Hematopoietic multipotent progenitor cell (in vitro differentiated cells): ENCODE measurements around the gene TXNDC8. TPM values are rescaled to one million over a fixed set of nuclear protein-coding genes. Genes with fewer than 3 reads are reported as not detected.
"Not testable (repeated sequence)": the region's sequence is repeated elsewhere in the genome, so short reads cannot be mapped to it uniquely, and the experiment has no call there.

Experiments used
- DNase-seq, 3 donors: peaks; one replicate each; pipeline ENCODE4 v3.0.0-alpha.2; 2011 to 2015; ENCODE audit warnings: low read depth in 2 of 3, low spot score in 2 of 3
- total RNA-seq: library from RNA; depleted of rRNA; stranded (reverse); fragments of >200 nt; gene quantifications from one replicate; pipeline ENCODE4 v1.2.3, GENCODE V29; 2012

The TXNDC8 gene
- not detected for total RNA-seq

DNA sequence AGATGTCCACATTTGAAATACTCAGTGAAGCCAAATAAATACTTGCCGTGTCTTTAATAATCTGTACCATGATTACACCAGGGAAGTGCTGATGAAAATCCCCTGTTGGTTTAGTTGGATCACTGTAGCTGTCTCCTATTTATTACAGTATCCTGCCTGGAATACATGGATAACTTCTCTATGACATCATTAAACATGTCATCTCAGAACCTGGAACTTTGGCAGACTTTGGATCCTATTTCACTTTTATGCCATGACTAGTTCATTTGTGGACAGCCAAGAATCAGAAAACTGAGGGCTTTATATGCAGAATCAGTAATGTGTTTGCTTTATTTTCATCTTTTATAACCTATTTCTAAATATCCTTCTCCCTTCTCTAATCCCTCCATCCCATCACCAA, at the start of gene TXNDC8:
TSS of gene TXNDC8 (minus strand) at position 137 of the 400 bp plus-strand sequence.
- no peak for DNase-seq

GRCh38 chr9:110383491-110383890, 45.8 kb upstream of the TXNDC8 start:
- no peak for DNase-seq

GRCh38 chr9:110382731-110383130, 45.1 kb upstream of the TXNDC8 start:
- no peak for DNase-seq

GRCh38 chr9:110371411-110372007, 33.8 kb upstream of the TXNDC8 start:
- DNase-seq = peak in 2 of 3 donors; percentile 21 to 48

DNA sequence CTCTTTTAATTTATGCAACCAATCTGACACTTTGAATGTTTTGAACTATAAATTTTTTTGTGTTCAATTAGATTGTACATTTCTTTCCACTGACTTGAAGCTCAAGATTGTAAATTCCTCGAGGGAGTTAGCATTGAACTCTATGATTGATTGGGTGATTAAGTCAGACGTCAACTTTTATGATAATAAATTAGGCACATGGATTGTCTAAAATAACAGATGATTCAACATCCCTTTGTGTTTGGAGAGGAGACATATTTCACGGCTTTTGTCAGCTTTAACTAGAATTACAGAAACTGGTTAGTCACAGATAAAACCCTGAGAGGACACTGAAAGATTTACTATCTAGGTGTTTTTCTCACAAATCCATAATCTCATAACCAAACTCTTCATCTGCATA, 32.7 kb upstream of the TXNDC8 start:
- no peak for DNase-seq

- DNase-seq = no peak
Measured at GRCh38 chr9:110364451-110364850, 26.8 kb upstream of the TXNDC8 start.

- DNase-seq = not testable (repeated sequence)
Measured at GRCh38 chr9:110358992-110359391, 21.3 kb upstream of the TXNDC8 start.

DNA sequence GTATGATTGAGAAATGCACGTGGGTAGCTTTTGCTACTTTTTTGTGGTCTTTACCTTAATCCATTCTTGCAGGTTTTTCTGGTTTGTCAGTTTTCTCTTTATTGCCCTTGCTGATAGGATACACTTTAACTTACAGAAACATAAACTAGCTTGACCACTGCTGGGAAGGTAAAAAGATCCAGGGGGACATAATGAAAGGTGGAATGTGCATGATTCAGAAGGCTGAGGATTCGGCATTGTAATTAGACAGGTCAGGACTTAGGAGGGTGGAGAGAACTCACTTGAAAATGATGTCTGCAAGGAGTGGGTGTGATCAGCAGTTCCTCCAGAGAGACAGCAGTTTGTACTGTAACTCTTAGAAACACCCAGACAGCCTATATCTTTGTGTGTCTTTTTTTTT, 19.8 kb upstream of the TXNDC8 start:
- DNase-seq = no peak

GRCh38 chr9:110356639-110357395, 19.2 kb upstream of the TXNDC8 start:
- DNase-seq = no peak

GRCh38 chr9:110355911-110356310, 18.2 kb upstream of the TXNDC8 start:
- DNase-seq = no peak

- no peak for DNase-seq
Measured at GRCh38 chr9:110351009-110351467, 13.4 kb upstream of the TXNDC8 start.

DNA sequence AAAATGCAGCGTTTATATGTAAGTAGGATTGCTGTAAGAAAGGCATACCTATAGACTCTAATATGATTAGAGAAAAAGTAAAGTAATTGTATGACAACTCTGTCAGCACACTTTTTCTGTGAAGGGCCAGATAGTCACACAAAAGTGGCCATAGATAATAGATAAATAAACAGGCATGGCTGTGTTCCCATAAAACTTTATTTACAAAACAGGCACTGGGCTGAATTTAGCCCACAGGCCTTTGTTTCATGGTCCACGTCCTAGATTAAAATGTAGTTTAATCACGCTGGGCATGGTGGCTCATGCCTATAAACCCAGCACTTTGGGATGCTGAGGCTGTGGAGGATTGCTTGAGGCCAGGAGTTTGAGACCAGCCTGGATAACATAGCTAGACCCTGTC, 8.7 kb upstream of the TXNDC8 start:
- DNase-seq = no peak

GRCh38 chr9:110344821-110345220, 7.2 kb upstream of the TXNDC8 start:
- DNase-seq = no peak

DNA sequence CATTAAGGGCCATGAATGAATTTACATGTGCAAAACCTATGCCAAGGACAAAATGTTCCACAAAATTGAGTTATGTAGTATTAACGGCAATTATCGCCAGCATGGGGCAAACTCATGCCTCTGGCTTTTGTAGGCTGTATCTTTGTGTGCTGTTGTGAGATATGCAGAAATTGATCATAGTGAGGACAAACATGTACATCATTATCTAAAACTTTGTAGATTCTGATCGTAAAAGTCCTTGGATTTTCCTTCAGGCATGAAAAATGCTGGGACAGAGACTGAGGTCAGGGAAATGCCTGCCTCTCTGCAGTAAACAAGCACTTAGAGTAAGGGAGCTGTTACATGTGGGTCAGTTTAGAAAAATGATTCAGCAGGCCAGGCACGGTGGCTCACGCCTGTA, 5.9 kb upstream of the TXNDC8 start:
- DNase-seq = no peak

DNA sequence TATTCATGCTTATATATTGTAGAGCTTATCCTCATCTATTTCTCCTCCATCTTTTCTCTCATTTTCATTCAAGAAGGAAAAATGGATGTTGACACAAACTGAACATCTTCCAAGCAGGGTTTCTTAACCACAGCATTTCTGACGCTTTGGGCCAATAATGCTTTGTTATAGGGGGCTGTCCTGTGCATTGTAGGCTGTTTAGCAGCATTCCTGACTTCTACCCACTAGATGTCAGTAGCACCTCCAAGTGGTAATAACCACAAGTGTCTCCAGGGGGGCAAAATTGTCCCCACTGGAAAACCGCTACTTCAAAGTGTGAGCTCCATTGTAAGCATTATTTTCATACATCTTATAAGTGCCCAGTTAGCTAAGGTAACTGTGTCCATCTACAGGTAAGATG, 2.6 kb upstream of the TXNDC8 start:
- peak in 1 of 3 donors; percentile 12 for DNase-seq

- DNase-seq = no peak
Measured at GRCh38 chr9:110338143-110338542, 480 bp upstream of the TXNDC8 start.

DNA sequence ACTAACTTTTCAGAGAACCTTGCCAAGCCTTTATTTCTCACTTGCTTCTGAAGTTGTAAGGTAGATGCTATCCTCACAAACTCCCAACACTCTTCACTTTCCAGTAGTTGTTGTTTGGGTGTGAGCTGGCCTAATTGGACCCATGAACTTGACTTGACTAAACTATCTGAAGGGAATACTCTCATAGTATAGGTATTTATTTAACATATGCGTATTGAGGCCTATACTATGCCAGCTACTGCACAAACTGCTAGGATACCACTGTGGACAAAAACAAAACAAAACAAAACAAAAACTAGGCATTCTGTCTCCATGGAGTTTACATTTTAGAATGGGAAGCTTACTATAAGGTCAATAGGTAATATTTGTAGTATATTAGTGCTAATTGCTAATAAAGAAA, 1.3 kb downstream of the TXNDC8 start:
- DNase-seq = no peak

- DNase-seq = no peak
Measured at GRCh38 chr9:110334871-110335270, 2.8 kb downstream of the TXNDC8 start.

DNA sequence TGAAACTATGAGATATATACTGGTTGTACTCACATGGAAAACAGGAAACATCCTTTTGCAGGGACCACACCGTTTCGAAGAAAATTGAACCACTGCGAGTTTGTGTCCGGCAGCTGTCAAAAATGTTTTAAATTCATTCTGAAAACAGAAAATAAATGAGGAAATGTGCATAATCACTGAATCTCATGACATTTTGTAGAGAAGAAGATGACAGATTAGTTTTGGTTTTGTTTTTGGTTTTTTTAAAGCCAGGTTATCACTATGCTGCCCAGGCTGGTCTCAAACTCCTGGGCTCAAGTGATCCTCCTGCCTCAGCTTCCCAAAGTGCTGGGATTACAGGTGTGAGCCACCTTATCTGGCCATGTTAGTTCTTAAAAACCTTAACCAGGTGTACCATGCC, 3.5 kb downstream of the TXNDC8 start:
- DNase-seq = peak in 1 of 3 donors; percentile 40

DNA sequence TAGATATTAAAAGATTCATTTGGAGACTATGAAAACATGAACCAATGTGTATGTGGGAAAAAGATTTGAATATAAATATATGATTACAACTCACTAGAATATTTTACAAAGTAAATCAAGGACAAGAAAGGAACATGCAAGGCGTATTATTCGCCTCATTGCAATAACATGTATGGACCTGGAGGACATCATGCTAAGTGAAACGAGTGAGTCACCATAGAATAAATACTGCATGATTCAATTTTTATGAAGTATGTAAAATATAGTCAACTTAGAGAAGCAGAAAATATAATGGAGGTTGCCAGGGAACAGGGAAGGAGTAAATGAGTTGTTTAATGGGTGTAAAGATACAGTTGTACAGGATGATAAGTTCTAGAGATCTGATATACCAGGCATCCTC, 4.9 kb downstream of the TXNDC8 start:
- DNase-seq = no peak

- no peak for DNase-seq
Measured at GRCh38 chr9:110330484-110331105, 7.1 kb downstream of the TXNDC8 start.
